H9 (cell line): ENCODE data around the gene C17orf75. TPM values are rescaled to one million over a fixed set of nuclear protein-coding genes. Genes with fewer than 3 reads are reported as not detected.

Experiments
- DNase-seq: peaks from one replicate; pipeline ENCODE4 v3.0.0-alpha.2; 2017
- H2AFZ ChIP-seq: one replicate; pipeline ENCODE4 v1.6.1; 2013; ENCODE audit warnings: mild to moderate bottlenecking, low read length, control low read depth, moderate library complexity
- H2AK5ac ChIP-seq: 2 replicates; pipeline ENCODE4 v1.6.1; 2013; ENCODE audit warnings: low read length, control low read depth, mixed read lengths; ENCODE audit not compliant: insufficient read length
- H2BK120ac ChIP-seq: one replicate; pipeline ENCODE4 v1.6.1; 2013; ENCODE audit warnings: low read depth, mild to moderate bottlenecking, low read length, control low read depth, inconsistent platforms; ENCODE audit not compliant: poor library complexity, severe bottlenecking
- H2BK12ac ChIP-seq: 2 replicates; pipeline ENCODE4 v1.6.1; 2013; ENCODE audit warnings: low read length, control low read depth, mixed read lengths, low read depth; ENCODE audit not compliant: insufficient read length
- H2BK15ac ChIP-seq: 2 replicates; pipeline ENCODE4 v1.6.1; 2013; ENCODE audit warnings: low read depth, low read length, control low read depth
- H2BK20ac ChIP-seq: one replicate; pipeline ENCODE4 v1.6.1; 2013; ENCODE audit warnings: low read depth, mild to moderate bottlenecking, low read length, control low read depth, inconsistent platforms; ENCODE audit not compliant: poor library complexity, severe bottlenecking
- H2BK5ac ChIP-seq: 2 replicates; pipeline ENCODE4 v1.6.1; 2013; ENCODE audit warnings: low read length, control low read depth, mixed read lengths; ENCODE audit not compliant: insufficient read length
- H3K14ac ChIP-seq: 2 replicates; pipeline ENCODE4 v1.6.1; 2013; ENCODE audit warnings: low read length, control low read depth; ENCODE audit not compliant: insufficient read depth
- H3K18ac ChIP-seq: 2 replicates; pipeline ENCODE4 v1.6.1; 2013; ENCODE audit warnings: low read depth, mild to moderate bottlenecking, mixed read lengths, low read length, control low read depth; ENCODE audit not compliant: insufficient read length
- H3K23ac ChIP-seq: 2 replicates; pipeline ENCODE4 v1.6.1; 2013; ENCODE audit warnings: low read length, control low read depth, mixed read lengths, low read depth; ENCODE audit not compliant: insufficient read length
- H3K23me2 ChIP-seq: 2 replicates; pipeline ENCODE4 v1.6.1; 2013; ENCODE audit warnings: low read depth, mild to moderate bottlenecking, mixed read lengths, low read length, control low read depth; ENCODE audit not compliant: insufficient read length, poor library complexity, severe bottlenecking
- H3K27ac ChIP-seq: 2 replicates; pipeline ENCODE4 v1.5.1; 2013; ENCODE audit warnings: low read length, control low read depth, mixed read lengths, low read depth; ENCODE audit not compliant: insufficient read length
- H3K27me3 ChIP-seq: 2 replicates; pipeline ENCODE4 v1.6.1; 2013; ENCODE audit warnings: low read length, control low read depth, inconsistent platforms; ENCODE audit not compliant: insufficient read depth
- H3K4ac ChIP-seq: 2 replicates; pipeline ENCODE4 v1.6.1; 2013; ENCODE audit warnings: low read depth, mild to moderate bottlenecking, control low read depth, inconsistent platforms, low read length, moderate library complexity
- H3K4me1 ChIP-seq: 2 replicates; pipeline ENCODE4 v1.6.1; 2013; ENCODE audit warnings: low read length, control low read depth, inconsistent platforms; ENCODE audit not compliant: insufficient read depth
- H3K4me2 ChIP-seq: 2 replicates; pipeline ENCODE4 v1.6.1; 2013; ENCODE audit warnings: low read length, control low read depth, mixed read lengths; ENCODE audit not compliant: insufficient read length, insufficient read depth
- H3K56ac ChIP-seq: 2 replicates; pipeline ENCODE4 v1.6.1; 2013; ENCODE audit warnings: low read depth, mild to moderate bottlenecking, mixed read lengths, low read length, control low read depth; ENCODE audit not compliant: insufficient read length
- H3K79me1 ChIP-seq: 2 replicates; pipeline ENCODE4 v1.6.1; 2013; ENCODE audit warnings: low read depth, mild to moderate bottlenecking, moderate library complexity, low read length, control low read depth, inconsistent platforms; ENCODE audit not compliant: insufficient read depth, poor library complexity, severe bottlenecking
- H3K79me2 ChIP-seq: 2 replicates; pipeline ENCODE4 v1.6.1; 2013; ENCODE audit warnings: low read length, control low read depth, inconsistent platforms; ENCODE audit not compliant: insufficient read depth
- H3K9ac ChIP-seq: 2 replicates; pipeline ENCODE4 v1.6.1; 2013; ENCODE audit warnings: low read length, control low read depth, mixed read lengths; ENCODE audit not compliant: insufficient read length; ENCODE audit errors: extremely low read depth
- H3K9me3 ChIP-seq: one replicate; pipeline ENCODE4 v1.6.1; 2013; ENCODE audit warnings: low read depth, low read length, inconsistent platforms; ENCODE audit not compliant: control insufficient read depth
- H3T11ph ChIP-seq: one replicate; pipeline ENCODE4 v1.6.1; 2013; ENCODE audit warnings: mild to moderate bottlenecking, low read length, control low read depth, inconsistent platforms
- H4K20me1 ChIP-seq: one replicate; pipeline ENCODE4 v1.6.1; 2013; ENCODE audit not compliant: control insufficient read depth, insufficient read length, insufficient read depth
- H4K5ac ChIP-seq: 2 replicates; pipeline ENCODE4 v1.6.1; 2013; ENCODE audit warnings: low read depth, mild to moderate bottlenecking, mixed read lengths, low read length, control low read depth; ENCODE audit not compliant: insufficient read length
- H4K8ac ChIP-seq: replicated peaks from 2 replicates; pipeline ENCODE4 v1.6.1; 2013; ENCODE audit warnings: low read length, control low read depth, mixed read lengths, low read depth; ENCODE audit not compliant: insufficient read length
- H4K91ac ChIP-seq: 2 replicates; pipeline ENCODE4 v1.6.1; 2013; ENCODE audit warnings: low read depth, mild to moderate bottlenecking, moderate library complexity, mixed read lengths, low read length, control low read depth; ENCODE audit not compliant: insufficient read length
- H3K27ac Mint-ChIP-seq, 3 experiments: 2 replicates in 2 of 3; 3 replicates in 1 of 3; pipeline ENCODE4 v1.8.0; 2020 to 2021; ENCODE audit warnings: mixed read lengths in 3 of 3, mild to moderate bottlenecking in 1 of 3, moderate library complexity in 1 of 3
- H3K27me3 Mint-ChIP-seq: 2 replicates; pipeline ENCODE4 v1.8.0; 2021; ENCODE audit warnings: low read depth, mild to moderate bottlenecking, moderate library complexity, mixed read lengths
- H3K36me3 Mint-ChIP-seq, 3 experiments: 2 replicates in 2 of 3; 3 replicates in 1 of 3; pipeline ENCODE4 v1.8.0; 2020 to 2021; ENCODE audit warnings: low read depth in 3 of 3, mixed read lengths in 3 of 3; ENCODE audit not compliant: insufficient read depth in 1 of 3
- H3K4me1 Mint-ChIP-seq, 2 experiments: 2 replicates each; pipeline ENCODE4 v1.8.0; 2020; ENCODE audit warnings: mixed read lengths in 2 of 2
- H3K4me3 Mint-ChIP-seq, 2 experiments: 2 replicates in 1 of 2; 3 replicates in 1 of 2; pipeline ENCODE4 v1.8.0; 2020 to 2021; ENCODE audit warnings: mild to moderate bottlenecking in 2 of 2, mixed read lengths in 2 of 2, moderate library complexity in 1 of 2
- H3K9me3 Mint-ChIP-seq, 2 experiments: 2 replicates in 1 of 2; 3 replicates in 1 of 2; pipeline ENCODE4 v1.8.0; 2020; ENCODE audit warnings: mild to moderate bottlenecking in 2 of 2, mixed read lengths in 2 of 2, moderate library complexity in 1 of 2
- CTCF ChIP-seq: fragments of 200-600 bp; sonication (generic); conservative IDR thresholded peaks from 3 replicates; pipeline ENCODE4 v1.8.0; 2021; ENCODE audit warnings: antibody characterized with exemption, mild to moderate bottlenecking
- total RNA-seq: library from RNA; stranded (reverse); gene quantifications from 2 replicates; pipeline ENCODE4 v1.2.1, GENCODE V29; 2021

The C17orf75 gene
- total RNA-seq, 1 experiment from 2014 or later: 40.4 TPM

GRCh38 chr17:32386844-32387243 lies 44.9 kb upstream of the C17orf75 start:
- Histone ChIP-seq H3T11ph (no peak overlapping the region), H3K18ac (no peak overlapping the region), H3K4me1 (no peaks in the 10 kb centered on the region), H3K27me3 (no peaks in the 10 kb centered on the region), H3K79me1 (no peaks in the 10 kb centered on the region), H3K9ac (no peak overlapping the region), H4K5ac (no peak overlapping the region), H2BK20ac (no peak overlapping the region), H3K23me2 (no peaks in the 10 kb centered on the region), H3K27ac (no peak overlapping the region), H3K4me2 (no peak overlapping the region), H2BK5ac (no peak overlapping the region), H4K20me1 (no peaks in the 10 kb centered on the region), H3K56ac (no peak overlapping the region), H3K23ac (no peak overlapping the region), H2BK15ac (no peak overlapping the region), H3K9me3 (no peaks in the 10 kb centered on the region), H3K4ac (no peak overlapping the region), H3K79me2 (no peaks in the 10 kb centered on the region), H2BK12ac (no peak overlapping the region), H2AFZ (no peak overlapping the region), H3K14ac (no peak overlapping the region), H2AK5ac (no peak overlapping the region), H4K91ac (no peak overlapping the region), H4K8ac (no peak overlapping the region), H2BK120ac (no peak overlapping the region)
- Mint-ChIP-seq H3K9me3 (no peaks in the 10 kb centered on the region), H3K27me3 (no peaks in the 10 kb centered on the region), H3K4me1 (no peaks in the 10 kb centered on the region), H3K36me3 (peaks cover 5 to 12% (median 7%) of the 10 kb centered on the region in 3 experiments), H3K4me3 (no peak overlapping the region), H3K27ac (peak overlapping the region in 1 of 3 experiments; percentile 31; a peak in 1 of 7 replicates)
- DNase-seq: no peak
- no peak for TF ChIP-seq CTCF
